ENCODE data around the gene MMP3.
A peak's percentile ranks its signal among the peaks of the same experiment; 100 is the strongest.

Gene MMP3

DNA sequence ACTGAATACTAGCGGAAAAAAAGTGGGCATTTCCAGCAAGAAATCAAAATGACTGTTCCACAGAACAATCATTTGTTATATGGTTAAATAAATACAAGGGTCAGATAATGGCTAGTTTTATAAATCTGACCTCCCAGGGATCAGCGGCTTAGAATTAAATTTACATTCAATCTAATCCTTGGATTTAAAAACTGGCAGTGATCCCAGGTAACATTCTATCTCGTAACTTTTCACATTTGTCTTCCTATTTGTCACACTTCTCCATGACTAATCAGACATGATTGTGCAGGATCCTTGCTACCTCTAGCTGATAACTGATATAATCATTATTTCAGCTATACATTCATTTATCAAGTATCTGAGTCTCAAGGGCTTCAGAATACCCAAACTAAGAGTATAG lies 2.9 kb upstream of the MMP3 start:
- TF ChIP-seq, protein P1, sequence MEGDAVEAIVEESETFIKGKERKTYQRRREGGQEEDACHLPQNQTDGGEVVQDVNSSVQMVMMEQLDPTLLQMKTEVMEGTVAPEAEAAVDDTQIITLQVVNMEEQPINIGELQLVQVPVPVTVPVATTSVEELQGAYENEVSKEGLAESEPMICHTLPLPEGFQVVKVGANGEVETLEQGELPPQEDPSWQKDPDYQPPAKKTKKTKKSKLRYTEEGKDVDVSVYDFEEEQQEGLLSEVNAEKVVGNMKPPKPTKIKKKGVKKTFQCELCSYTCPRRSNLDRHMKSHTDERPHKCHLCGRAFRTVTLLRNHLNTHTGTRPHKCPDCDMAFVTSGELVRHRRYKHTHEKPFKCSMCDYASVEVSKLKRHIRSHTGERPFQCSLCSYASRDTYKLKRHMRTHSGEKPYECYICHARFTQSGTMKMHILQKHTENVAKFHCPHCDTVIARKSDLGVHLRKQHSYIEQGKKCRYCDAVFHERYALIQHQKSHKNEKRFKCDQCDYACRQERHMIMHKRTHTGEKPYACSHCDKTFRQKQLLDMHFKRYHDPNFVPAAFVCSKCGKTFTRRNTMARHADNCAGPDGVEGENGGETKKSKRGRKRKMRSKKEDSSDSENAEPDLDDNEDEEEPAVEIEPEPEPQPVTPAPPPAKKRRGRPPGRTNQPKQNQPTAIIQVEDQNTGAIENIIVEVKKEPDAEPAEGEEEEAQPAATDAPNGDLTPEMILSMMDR (IDR thresholded peaks at IDR 0.05; ENCODE audit: poor library complexity, severe bottlenecking): no peak
- no peak for DNase-seq (ENCODE audit: low spot score)
- H3K27me3 ChIP-seq (ENCODE audit: insufficient read depth, poor library complexity, severe bottlenecking): no peaks in the 10 kb centered on the region

GRCh38 chr11:102842930-102843329 lies 479 bp downstream of the MMP3 start:
- TF ChIP-seq, protein P1 (IDR thresholded peaks at IDR 0.05; ENCODE audit: poor library complexity, severe bottlenecking): no peak
- H3K36me3 ChIP-seq (ENCODE audit: low read depth): no peaks in the 10 kb centered on the region
- peak overlapping the region; percentile 54 for H3K27ac ChIP-seq (ENCODE audit: poor library complexity, severe bottlenecking)
- H3K9me3 ChIP-seq (ENCODE audit: severe bottlenecking): no peaks in the 10 kb centered on the region
- DNase-seq (ENCODE audit: low spot score) (no peak), ATAC-seq (ENCODE audit: low read depth) (no peak)
- H3K4me3 ChIP-seq (ENCODE audit: severe bottlenecking): no peak overlapping the region
- H3K4me1 ChIP-seq (ENCODE audit: insufficient read depth, poor library complexity, severe bottlenecking): peaks cover 21% of the 10 kb centered on the region
- H3K27me3 ChIP-seq (ENCODE audit: insufficient read depth, poor library complexity, severe bottlenecking): no peaks in the 10 kb centered on the region

More for the DNA sequence above, 2.9 kb upstream of the MMP3 start:
- H3K4me3 ChIP-seq (ENCODE audit: severe bottlenecking): no peak overlapping the region
- H3K36me3 ChIP-seq (ENCODE audit: low read depth): no peaks in the 10 kb centered on the region
- ATAC-seq (ENCODE audit: low read depth): peak; percentile 33
- H3K4me1 ChIP-seq (ENCODE audit: insufficient read depth, poor library complexity, severe bottlenecking): peaks cover 47% of the 10 kb centered on the region
- H3K27ac ChIP-seq (ENCODE audit: poor library complexity, severe bottlenecking): peak overlapping the region; percentile 42
- H3K9me3 ChIP-seq (ENCODE audit: severe bottlenecking): no peaks in the 10 kb centered on the region

DNA sequence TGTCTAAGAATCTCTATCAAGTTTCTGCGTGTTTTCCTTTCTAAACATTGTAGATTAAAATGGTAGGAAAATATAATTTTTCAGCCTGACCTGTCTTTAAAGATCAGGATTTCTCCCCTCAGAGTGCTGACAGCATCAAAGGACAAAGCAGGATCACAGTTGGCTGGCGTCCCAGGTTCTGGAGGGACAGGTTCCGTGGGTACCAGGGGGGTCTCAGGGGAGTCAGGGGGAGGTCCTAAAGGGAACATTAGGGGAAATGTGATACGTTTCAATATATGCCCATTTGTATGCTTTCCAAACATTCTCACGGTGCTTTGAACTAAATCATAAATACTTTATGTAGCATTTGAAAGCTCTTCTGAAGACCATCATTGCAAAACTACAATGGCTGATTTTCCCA lies 3.4 kb downstream of the MMP3 start:
- no peak for ATAC-seq (ENCODE audit: low read depth)
- Histone ChIP-seq H3K4me1 (ENCODE audit: insufficient read depth, poor library complexity, severe bottlenecking) (peaks cover 26% of the 10 kb centered on the region), H3K4me3 (ENCODE audit: severe bottlenecking) (no peak overlapping the region), H3K9me3 (ENCODE audit: severe bottlenecking) (no peaks in the 10 kb centered on the region), H3K27ac (ENCODE audit: poor library complexity, severe bottlenecking) (no peak overlapping the region), H3K36me3 (ENCODE audit: low read depth) (no peaks in the 10 kb centered on the region), H3K27me3 (ENCODE audit: insufficient read depth, poor library complexity, severe bottlenecking) (no peaks in the 10 kb centered on the region)
- DNase-seq (ENCODE audit: low spot score): no peak
- TF ChIP-seq, protein P1 (IDR thresholded peaks at IDR 0.05; ENCODE audit: poor library complexity, severe bottlenecking): no peak

- no peak overlapping the region for H3K27ac ChIP-seq (ENCODE audit: poor library complexity, severe bottlenecking)
- ATAC-seq (ENCODE audit: low read depth) (no peak), DNase-seq (ENCODE audit: low spot score) (no peak)
- TF ChIP-seq, protein P1 (IDR thresholded peaks at IDR 0.05; ENCODE audit: poor library complexity, severe bottlenecking): no peak
- H3K4me3 ChIP-seq (ENCODE audit: severe bottlenecking): no peak overlapping the region
- no peaks in the 10 kb centered on the region for H3K36me3 ChIP-seq (ENCODE audit: low read depth)
- H3K9me3 ChIP-seq (ENCODE audit: severe bottlenecking): no peaks in the 10 kb centered on the region
- H3K4me1 ChIP-seq (ENCODE audit: insufficient read depth, poor library complexity, severe bottlenecking): peaks cover 14% of the 10 kb centered on the region
- H3K27me3 ChIP-seq (ENCODE audit: insufficient read depth, poor library complexity, severe bottlenecking): no peaks in the 10 kb centered on the region
These were observed 5.8 kb downstream of the MMP3 start for GRCh38 chr11:102837646-102838045.

DNA sequence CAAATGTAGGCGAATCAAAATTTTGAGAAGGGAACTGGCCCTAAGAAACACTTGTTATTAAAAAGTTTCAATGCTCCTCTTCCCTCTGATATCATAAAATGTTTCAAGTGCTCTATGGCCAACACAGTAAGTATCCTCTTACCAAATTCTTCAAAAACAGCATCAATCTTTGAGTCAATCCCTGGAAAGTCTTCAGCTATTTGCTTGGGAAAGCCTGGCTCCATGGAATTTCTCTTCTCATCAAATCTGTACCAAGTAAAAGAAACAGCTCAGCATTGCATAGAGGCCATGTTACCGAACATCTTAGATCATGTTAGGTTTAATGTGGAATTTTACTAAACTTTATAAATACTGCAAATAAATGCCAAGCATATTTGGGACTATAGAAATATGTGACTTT lies 6.3 kb downstream of the MMP3 start:
- peaks cover 14% of the 10 kb centered on the region for H3K4me1 ChIP-seq (ENCODE audit: insufficient read depth, poor library complexity, severe bottlenecking)
- no peaks in the 10 kb centered on the region for H3K27me3 ChIP-seq (ENCODE audit: insufficient read depth, poor library complexity, severe bottlenecking)
- DNase-seq (ENCODE audit: low spot score): no peak
- no peak overlapping the region for H3K4me3 ChIP-seq (ENCODE audit: severe bottlenecking)
- TF ChIP-seq, protein P1 (IDR thresholded peaks at IDR 0.05; ENCODE audit: poor library complexity, severe bottlenecking): no peak
- H3K36me3 ChIP-seq (ENCODE audit: low read depth): no peaks in the 10 kb centered on the region
- no peak for ATAC-seq (ENCODE audit: low read depth)
- no peaks in the 10 kb centered on the region for H3K9me3 ChIP-seq (ENCODE audit: severe bottlenecking)
- peak overlapping the region; percentile 51 for H3K27ac ChIP-seq (ENCODE audit: poor library complexity, severe bottlenecking)
